ENCODE measurements around the gene HCN4.

GRCh38 chr15:73295630-73296286, 73.0 kb downstream of the HCN4 start:
- TF ChIP-seq EZH2 (IDR thresholded peaks at IDR 0.05), result no peak
- TF ChIP-seq POLR2AphosphoS5 (IDR thresholded peaks at IDR 0.05; ENCODE audit: borderline replicate concordance, low read depth, low read length), result no peak
